Psoas muscle (tissue), 8 donors: ENCODE results near the gene MAN2A1. TPM values are rescaled to one million over a fixed set of nuclear protein-coding genes. Genes with fewer than 3 reads are reported as not detected.

Experiments used
- ATAC-seq, 4 donors: fragments of 200-7000 bp; cut with Tn5 transposase; one replicate each; pipeline ENCODE4 v1.9.1; 2020; ENCODE audit warnings: moderate library complexity in 3 of 4, mild to moderate bottlenecking in 2 of 4
- DNase-seq, 2 donors: peaks; one replicate each; pipeline ENCODE4 v3.0.0-alpha.2; 2020
- H3K27ac ChIP-seq: fragments of 200-600 bp; one replicate; pipeline ENCODE4 v1.8.0; 2022
- H3K27me3 ChIP-seq, 3 donors: fragments of 200-600 bp in 1 of 3; one replicate each; pipeline versions ENCODE4 v1.6.1 to v1.8.0; 2013 to 2022; ENCODE audit warnings: low read length in 2 of 3, mild to moderate bottlenecking in 2 of 3, moderate library complexity in 1 of 3; ENCODE audit not compliant: insufficient read depth in 3 of 3
- H3K36me3 ChIP-seq, 2 donors: fragments of 200-600 bp in 1 of 2; one replicate each; pipeline versions ENCODE4 v1.6.1 to v1.8.0; 2013 to 2022; ENCODE audit warnings: low read depth in 1 of 2, mild to moderate bottlenecking in 1 of 2, moderate library complexity in 1 of 2; ENCODE audit not compliant: insufficient read depth in 1 of 2
- H3K4me1 ChIP-seq: fragments of 200-600 bp; one replicate; pipeline ENCODE4 v1.8.0; 2022
- H3K4me3 ChIP-seq: fragments of 200-600 bp; one replicate; pipeline ENCODE4 v1.8.0; 2022; ENCODE audit warnings: mild to moderate bottlenecking
- H3K9me3 ChIP-seq: fragments of 200-600 bp; one replicate; pipeline ENCODE4 v1.8.0; 2022
- CTCF ChIP-seq: fragments of 200-600 bp; IDR thresholded peaks from one replicate; pipeline ENCODE4 v1.8.0; 2022; ENCODE audit warnings: antibody characterized with exemption
- WGBS, 3 donors: extraction: QIAGEN DNeasy Blood & Tissue Kit; methylation state at CpG; one replicate each; pipeline versions ENCODE4 v1.1.6 to v1.1.7; 2013; 5-methylcytosine and 5-hydroxymethylcytosine counted together
- intact Hi-C, 2 donors: fragments of 100-400 bp; cut with DNase I; formaldehyde crosslinking; loops; one replicate each; pipeline versions ENCODE4 v1.11.0 to v1.14.2; 2022
- polyA plus RNA-seq, 3 donors: library from polyadenylated mRNA; stranded (reverse); fragments of 200-250 nt; gene quantifications; one replicate each; pipeline ENCODE4 v1.2.3, GENCODE V29; 2013
- total RNA-seq, 4 donors: library from RNA; stranded (reverse); fragmentation: NEBNext Ultra II Directional in 2 of 4; extraction: Animal tissue kit (Norgen Biotek cat#: 25700) in 2 of 4; gene quantifications; one replicate each; pipeline versions ENCODE4 v1.2.1 to v1.2.4, GENCODE V29; 2021 to 2023
- donor health status: healthy with polysubstance abuse.
- donor health status: DM: no; HTN: no; CAD: no; lungs with moderate emphysema.
- donor health status: Bipolar disorder and iron deficiency.
- donor health status: healthy.
- donor health status: DM: yes; HTN: yes; CAD: no.
- donor health status: DM: no; HTN: no; CAD: no.
- donor health status: DM: no; HTN: no; CAD: no.
- donor health status: DM: yes; HTN: yes; CAD: no.

The MAN2A1 gene
- total and polyA plus RNA-seq, 7 donors: 4.2 to 18.3 (median 12.8) TPM

DNA sequence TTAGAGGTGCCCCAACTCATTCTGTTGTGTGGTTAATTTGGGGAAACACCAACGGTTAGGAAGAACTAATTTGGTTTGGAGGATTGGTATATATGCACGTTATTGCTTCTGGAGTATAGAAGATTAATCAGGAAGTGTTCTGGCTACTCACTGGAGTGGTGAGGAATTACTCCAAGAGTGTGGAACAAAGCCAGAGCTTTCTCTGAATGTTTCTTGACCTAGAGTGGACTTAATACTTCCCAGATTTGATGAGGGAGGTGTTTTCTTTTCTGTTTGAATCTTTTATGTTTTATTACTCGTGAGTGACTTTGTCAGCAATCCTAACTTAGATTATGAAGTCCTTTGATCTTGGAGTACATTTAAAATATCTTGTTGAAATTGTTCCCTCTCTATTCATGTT lies 163.7 kb downstream of the MAN2A1 start:
- H3K4me1 ChIP-seq: no peaks in the 10 kb centered on the region
- H3K36me3 ChIP-seq: peaks cover 9 to 78% of the 10 kb centered on the region in 2 donors
- H3K9me3 ChIP-seq: no peaks in the 10 kb centered on the region
- ATAC-seq (no peak), DNase-seq (no peak)
- no peaks in the 10 kb centered on the region for H3K27me3 ChIP-seq
- no peak overlapping the region for H3K4me3 ChIP-seq
- TF ChIP-seq CTCF: no peak
- WGBS, 3 donors: 53 to 76% (median 59%) methylated on average over 3 of the region's 3 CpGs
- intact Hi-C loops: no loop called here
- H3K27ac ChIP-seq: no peak overlapping the region

- H3K9me3 ChIP-seq: no peaks in the 10 kb centered on the region
- H3K36me3 ChIP-seq: peaks cover 5 to 76% of the 10 kb centered on the region in 2 donors
- H3K4me3 ChIP-seq: no peak overlapping the region
- H3K4me1 ChIP-seq: no peaks in the 10 kb centered on the region
- no peaks in the 10 kb centered on the region for H3K27me3 ChIP-seq
- WGBS, 3 donors: 93 to 100% (median 95%) methylated on average over 1 of the region's 1 CpG
- H3K27ac ChIP-seq: no peak overlapping the region
- no peak for TF ChIP-seq CTCF
- intact Hi-C loops: no loop called here
- no peak for ATAC-seq
- no peak for DNase-seq
These were observed 165.3 kb downstream of the MAN2A1 start for GRCh38 chr5:109855056-109855455.

GRCh38 chr5:109857405-109858031 lies 167.8 kb downstream of the MAN2A1 start:
- TF ChIP-seq CTCF: no peak
- H3K36me3 ChIP-seq: peaks cover 5 to 78% of the 10 kb centered on the region in 2 donors
- ATAC-seq (no peak), DNase-seq (no peak)
- WGBS, 3 donors: 84 to 88% (median 87%) methylated on average over 8 of the region's 8 CpGs
- no peak overlapping the region for H3K27ac ChIP-seq
- H3K9me3 ChIP-seq: no peaks in the 10 kb centered on the region
- H3K4me3 ChIP-seq: no peak overlapping the region
- H3K27me3 ChIP-seq: no peaks in the 10 kb centered on the region
- no peaks in the 10 kb centered on the region for H3K4me1 ChIP-seq
- intact Hi-C loops: no loop called here

DNA sequence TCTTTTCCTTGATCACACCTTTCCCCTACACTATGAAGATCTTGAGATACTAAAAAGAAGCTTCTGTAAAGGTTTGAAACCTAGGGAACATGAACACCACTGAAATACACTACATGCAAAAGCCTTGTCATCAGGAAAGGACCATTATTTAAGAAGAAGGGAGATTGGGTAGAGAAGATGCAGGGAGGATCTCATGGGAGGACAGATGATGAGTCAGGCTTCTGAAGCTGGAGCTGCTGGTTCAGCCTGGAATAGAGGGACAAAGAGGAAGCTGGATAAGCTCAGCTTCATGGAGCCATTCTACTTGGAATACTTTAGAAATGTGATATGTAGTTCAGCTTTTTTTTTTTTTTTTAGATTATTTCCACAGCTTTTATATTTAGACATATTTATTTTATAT lies 169.8 kb downstream of the MAN2A1 start:
- Histone ChIP-seq H3K4me1 (no peaks in the 10 kb centered on the region), H3K27ac (no peak overlapping the region), H3K9me3 (no peaks in the 10 kb centered on the region), H3K4me3 (no peak overlapping the region), H3K36me3 (peaks cover 7 to 92% of the 10 kb centered on the region in 2 donors), H3K27me3 (no peaks in the 10 kb centered on the region)
- TF ChIP-seq CTCF: no peak
- ATAC-seq (no peak), DNase-seq (no peak)
- intact Hi-C loops: no loop called here

DNA sequence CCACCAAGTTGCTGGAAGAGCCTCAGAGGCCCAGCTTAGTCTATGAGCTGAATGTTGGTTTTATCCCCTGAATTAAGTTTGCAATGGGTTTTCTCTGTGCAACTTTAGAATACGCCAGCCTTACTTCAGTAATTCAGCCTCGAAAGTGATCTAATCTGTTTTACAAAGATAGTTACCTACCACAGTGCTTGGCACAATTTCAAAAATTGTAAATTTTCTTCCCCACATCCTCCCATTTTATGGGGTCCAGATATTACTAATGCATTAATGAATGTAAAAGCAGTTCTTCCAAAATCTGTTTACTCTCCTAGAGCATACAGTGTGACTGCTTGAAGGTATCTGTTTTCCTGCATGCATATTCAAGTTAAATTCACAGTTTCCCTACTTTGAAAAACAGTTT lies 172.6 kb downstream of the MAN2A1 start:
- no peaks in the 10 kb centered on the region for H3K9me3 ChIP-seq
- ATAC-seq (no peak), DNase-seq (no peak)
- no peaks in the 10 kb centered on the region for H3K4me1 ChIP-seq
- no peak overlapping the region for H3K4me3 ChIP-seq
- TF ChIP-seq CTCF: no peak
- H3K27me3 ChIP-seq: no peaks in the 10 kb centered on the region
- intact Hi-C loops: no loop called here
- 91 to 96% (median 93%) methylated on average over 2 of the region's 2 CpGs for whole genome bisulfite sequencing, 3 donors
- H3K27ac ChIP-seq: no peak overlapping the region
- H3K36me3 ChIP-seq: peaks cover 6 to 92% of the 10 kb centered on the region in 2 donors
